GM12878 (cell line): ENCODE data around the gene AGAP1. TPM values are rescaled to one million over a fixed set of nuclear protein-coding genes. Genes with fewer than 3 reads are reported as not detected.

Source experiments
- ATAC-seq: fragments of 200-7000 bp; cut with Tn5 transposase; 3 replicates; pipeline ENCODE4 v1.9.1; 2020; ENCODE audit warnings: mild to moderate bottlenecking, moderate library complexity
- BruUV-seq: library from RNA; stranded (reverse); fragments of 400-500 nt; replicated peaks from 2 replicates; lab custom pipeline; 2021; lab: Mats Ljungman, UMichigan
- CTCF ChIA-PET: fragments of 300-600 bp; sonication (Branson Sonifier 250); formaldehyde crosslinking; extraction: SDS; loops from one replicate; lab custom pipeline; 2021; ENCODE audit warnings: inconsistent platforms; lab: Yijun Ruan, JAX
- POLR2A ChIA-PET: fragments of 350-600 bp; formaldehyde crosslinking; extraction: SDS; loops from one replicate; lab custom pipeline; 2021; ENCODE audit warnings: inconsistent platforms; lab: Charles Lee
- RAD21 ChIA-PET: fragments of 300-600 bp; sonication (Branson Sonifier 250); formaldehyde crosslinking; loops from one replicate; lab custom pipeline; 2023; ENCODE audit warnings: antibody characterized with exemption; ENCODE audit not compliant: unreplicated experiment; lab: Charles Lee
- SMC1A ChIA-PET: fragments of 300-600 bp; sonication (Branson Sonifier 250); formaldehyde crosslinking; loops from one replicate; lab custom pipeline; 2023; ENCODE audit not compliant: unreplicated experiment, uncharacterized antibody; lab: Charles Lee
- DNase-seq: peaks from one replicate; pipeline ENCODE4 v3.0.0-alpha.2; 2011; ENCODE audit warnings: low read depth, low spot score
- FAIRE-seq: peaks from 3 replicates; lab custom pipeline; 2011; peaks lifted over from hg19 to GRCh38; lab: Jason Lieb, UNC
- H2AFZ ChIP-seq: 2 replicates; pipeline ENCODE4 v1.6.0; 2011; ENCODE audit warnings: low read depth, low read length, control low read depth; ENCODE audit not compliant: control insufficient read depth
- H3K27ac ChIP-seq: 2 replicates; pipeline ENCODE4 v1.5.1; 2011; ENCODE audit warnings: control low read depth; ENCODE audit not compliant: control insufficient read depth, insufficient read depth
- H3K27me3 ChIP-seq, 2 experiments: replicated peaks in 1 of 2; 2 replicates each; pipeline versions ENCODE4 v1.6.0 to v1.6.1; 2011; ENCODE audit warnings: low read length in 1 of 2; ENCODE audit not compliant: control insufficient read depth in 2 of 2, insufficient read depth in 2 of 2
- H3K36me3 ChIP-seq, 2 experiments: 2 replicates each; pipeline ENCODE4 v1.5.1; 2011; ENCODE audit warnings: low read length in 1 of 2; ENCODE audit not compliant: control insufficient read depth in 2 of 2, insufficient read depth in 2 of 2
- H3K4me1 ChIP-seq: 2 replicates; pipeline ENCODE4 v1.6.1; 2011; ENCODE audit warnings: mild to moderate bottlenecking, low read length, moderate library complexity, mixed read lengths; ENCODE audit not compliant: control insufficient read depth, insufficient read depth
- H3K4me2 ChIP-seq: 2 replicates; pipeline ENCODE4 v1.6.0; 2011; ENCODE audit warnings: control low read depth; ENCODE audit not compliant: control insufficient read depth, insufficient read depth
- H3K4me3 ChIP-seq: fragments of 200-600 bp; sonication (generic); 2 replicates; pipeline ENCODE4 v1.5.1; 2016
- H3K79me2 ChIP-seq: 2 replicates; pipeline ENCODE4 v1.6.0; 2011; ENCODE audit warnings: low read length; ENCODE audit not compliant: control insufficient read depth, insufficient read depth
- H3K9ac ChIP-seq: 2 replicates; pipeline ENCODE4 v1.8.0; 2011; ENCODE audit warnings: low read length, control low read depth, mixed read lengths; ENCODE audit not compliant: control insufficient read depth, insufficient read depth
- H3K9me3 ChIP-seq: replicated peaks from 3 replicates; pipeline ENCODE4 v1.5.1; 2011; ENCODE audit warnings: mild to moderate bottlenecking, low read length; ENCODE audit not compliant: control insufficient read depth, insufficient read depth
- H4K20me1 ChIP-seq: 2 replicates; pipeline ENCODE4 v1.6.0; 2011; ENCODE audit not compliant: control insufficient read depth, insufficient read depth
- ASH2L ChIP-seq: fragments of 300-600, 200-600 bp; sonication (generic); IDR thresholded peaks from 2 replicates; pipeline ENCODE4 v1.6.1; 2017; ENCODE audit warnings: low read depth, mild to moderate bottlenecking, borderline replicate concordance
- CREM ChIP-seq: IDR thresholded peaks from 2 replicates; pipeline ENCODE4 v1.6.1; 2014; ENCODE audit warnings: antibody characterized with exemption, low read depth
- EGR1 ChIP-seq, 2 experiments: IDR thresholded peaks; 1 replicate in 1 of 2; 2 replicates in 1 of 2; pipeline ENCODE4 v1.6.1; 2011 to 2012; ENCODE audit warnings: low read depth in 2 of 2, low read length in 2 of 2, borderline replicate concordance in 1 of 2, mild to moderate bottlenecking in 1 of 2, moderate library complexity in 1 of 2
- ETV6 ChIP-seq, 2 experiments: fragments of 450-650 bp in 1 of 2; IDR thresholded peaks in 1 of 2; conservative IDR thresholded peaks in 1 of 2; 2 replicates each; pipeline ENCODE4 v1.6.1; 2014; ENCODE audit warnings: antibody characterized with exemption in 1 of 2, borderline replicate concordance in 1 of 2, low read depth in 1 of 2, mild to moderate bottlenecking in 1 of 2, moderate library complexity in 1 of 2
- JUND ChIP-seq: IDR thresholded peaks from 2 replicates; pipeline ENCODE4 v1.6.1; 2012; ENCODE audit warnings: low read depth, mild to moderate bottlenecking, low read length, improper control_type of control experiment, moderate library complexity
- MTA3 ChIP-seq: IDR thresholded peaks from 2 replicates; pipeline ENCODE4 v1.6.1; 2012; ENCODE audit warnings: low read length, inconsistent platforms, borderline replicate concordance
- NFYB ChIP-seq: IDR thresholded peaks from 2 replicates; pipeline ENCODE4 v1.6.1; 2011; ENCODE audit warnings: low read depth, mild to moderate bottlenecking, low read length, improper control_type of control experiment, moderate library complexity; ENCODE audit not compliant: insufficient read depth
- NR2C1 ChIP-seq: fragments of 450-650 bp; IDR thresholded peaks from 2 replicates; pipeline ENCODE4 v1.6.1; 2017; ENCODE audit warnings: antibody characterized with exemption, mild to moderate bottlenecking, moderate library complexity
- NR2C2 ChIP-seq: IDR thresholded peaks from 2 replicates; pipeline ENCODE4 v1.6.1; 2011; ENCODE audit warnings: borderline replicate concordance, low read depth; ENCODE audit not compliant: control insufficient read depth, insufficient read length
- NRF1 ChIP-seq: conservative IDR thresholded peaks from 2 replicates; pipeline ENCODE4 v1.6.1; 2011; ENCODE audit warnings: mild to moderate bottlenecking, low read depth, low read length, improper control_type of control experiment
- POU2F2 ChIP-seq: IDR thresholded peaks from 3 replicates; pipeline ENCODE4 v1.6.1; 2011; ENCODE audit warnings: low read depth, mild to moderate bottlenecking, low read length, borderline replicate concordance
- RB1 ChIP-seq: fragments of 450-650 bp; formaldehyde crosslinking; IDR thresholded peaks from 2 replicates; pipeline ENCODE4 v1.6.1; 2017; ENCODE audit warnings: mild to moderate bottlenecking, borderline replicate concordance
- SP1 ChIP-seq: IDR thresholded peaks from one replicate; pipeline ENCODE4 v1.6.1; 2011; ENCODE audit warnings: low read depth, low read length
- STAT3 ChIP-seq: IDR thresholded peaks from 2 replicates; pipeline ENCODE4 v1.6.1; 2011; ENCODE audit warnings: low read depth, low read length, improper control_type of control experiment
- SUZ12 ChIP-seq: fragments of 200-600 bp; sonication (generic); IDR thresholded peaks from one replicate; pipeline ENCODE4 v1.6.1; 2018; ENCODE audit warnings: antibody characterized with exemption, mild to moderate bottlenecking; ENCODE audit not compliant: unreplicated experiment
- YY1 ChIP-seq: IDR thresholded peaks from 2 replicates; pipeline ENCODE4 v1.6.1; 2011; ENCODE audit warnings: low read depth, mild to moderate bottlenecking, low read length
- ZNF24 ChIP-seq: fragments of 450-650 bp; IDR thresholded peaks from 2 replicates; pipeline ENCODE4 v1.6.1; 2017; ENCODE audit warnings: antibody characterized with exemption, mild to moderate bottlenecking
- ZNF274 ChIP-seq: IDR thresholded peaks from one replicate; pipeline ENCODE4 v1.8.0; 2011; ENCODE audit not compliant: insufficient read length, insufficient read depth
- ZNF622 ChIP-seq: fragments of 450-650 bp; IDR thresholded peaks from 2 replicates; pipeline ENCODE4 v1.6.1; 2017; ENCODE audit warnings: mild to moderate bottlenecking, inconsistent platforms
- WGBS: methylation state at CpG from one replicate; pipeline ENCODE4 v1.1.6; 2016; ENCODE audit warnings: low lambda C conversion rate; ENCODE audit not compliant: insufficient replicate concordance, insufficient coverage; ENCODE audit errors: missing lambda C conversion rate; 5-methylcytosine and 5-hydroxymethylcytosine counted together
- in situ Hi-C: fragments of 300-500 bp; cut with MboI; formaldehyde crosslinking; loops from 9 replicates; pipeline ENCODE4 v1.14.3; 2018; ENCODE audit warnings: mixed read lengths
- intact Hi-C: fragments of 100-400 bp; cut with micrococcal nuclease; formaldehyde crosslinking; loops from one replicate; pipeline ENCODE4 v1.14.2; 2022; ENCODE audit not compliant: unreplicated experiment
- polyA plus RNA-seq, 11 experiments: library from polyadenylated mRNA; depleted of rRNA in 4 of 11; unstranded in 6 of 11; stranded (reverse) in 5 of 11; fragments of >200 nt; fragmentation: Nextera tagmentation in 4 of 11; fragmentation: Illumina TruSeq in 1 of 11; extraction: Ambion mirVana in 4 of 11; extraction: Trizol in 1 of 11; gene quantifications; 1 replicate in 1 of 11; 2 replicates in 10 of 11; pipeline versions ENCODE4 v1.2.1 to v1.2.3, GENCODE V29; 2011 to 2016; ENCODE audit warnings: inconsistent platforms in 2 of 11, missing spikeins in 2 of 11, low read depth in 1 of 11
- total RNA-seq, 4 experiments: library from RNA; depleted of rRNA in 3 of 4; stranded (reverse); fragments of >200 nt in 3 of 4; fragmentation: Illumina TruSeq in 1 of 4; extraction: Trizol in 1 of 4; gene quantifications; 2 replicates each; pipeline versions ENCODE4 v1.2.1 to v1.2.3, GENCODE V29; 2013 to 2021
- TF ChIP-seq, protein P1 (sequence below): fragments of 150-350 bp; IDR thresholded peaks from 2 replicates; pipeline ENCODE4 v1.6.1; 2014; ENCODE audit warnings: mild to moderate bottlenecking, low read depth, low read length

The AGAP1 gene
- total and polyA plus RNA-seq, 10 of the 15 experiments (the other 5 are each of a cell fraction or from before 2014, with no cell fraction given) = 0.05 to 0.15 (median 0.06) TPM; not detected in 7

- 59% methylated on average over 7 of the region's 7 CpGs for WGBS
- in situ Hi-C loops (no loop called here), intact Hi-C loops (no loop called here)
- Histone ChIP-seq H3K9ac (no peak overlapping the region), H3K4me3 (no peak overlapping the region), H3K27ac (no peak overlapping the region), H3K9me3 (no peaks in the 10 kb centered on the region), H3K4me2 (no peak overlapping the region), H3K27me3 (no peaks in the 10 kb centered on the region), H3K79me2 (no peaks in the 10 kb centered on the region), H3K4me1 (no peaks in the 10 kb centered on the region), H3K36me3 (no peaks in the 10 kb centered on the region), H4K20me1 (no peaks in the 10 kb centered on the region), H2AFZ (no peak overlapping the region)
- POLR2A ChIA-PET = no interaction called here
- ATAC-seq (no peak), DNase-seq (no peak), FAIRE-seq (no peak)
- SMC1A ChIA-PET = no interaction called here
- no peak for TF ChIP-seq ETV6 (conservative IDR thresholded peaks at IDR 0.05 in 1 of 2, IDR thresholded peaks at IDR 0.05 in 1 of 2; ENCODE audit: borderline replicate concordance in 1 of 2, low read depth in 1 of 2)
- TF ChIP-seq SP1 = no peak
- TF ChIP-seq SUZ12 = no peak
- RAD21 ChIA-PET = no interaction called here
- no TSS peak for BruUV-seq
- CTCF ChIA-PET = no interaction called here
These were observed 43.3 kb downstream of the AGAP1 start for GRCh38 chr2:235537186-235537585.

DNA sequence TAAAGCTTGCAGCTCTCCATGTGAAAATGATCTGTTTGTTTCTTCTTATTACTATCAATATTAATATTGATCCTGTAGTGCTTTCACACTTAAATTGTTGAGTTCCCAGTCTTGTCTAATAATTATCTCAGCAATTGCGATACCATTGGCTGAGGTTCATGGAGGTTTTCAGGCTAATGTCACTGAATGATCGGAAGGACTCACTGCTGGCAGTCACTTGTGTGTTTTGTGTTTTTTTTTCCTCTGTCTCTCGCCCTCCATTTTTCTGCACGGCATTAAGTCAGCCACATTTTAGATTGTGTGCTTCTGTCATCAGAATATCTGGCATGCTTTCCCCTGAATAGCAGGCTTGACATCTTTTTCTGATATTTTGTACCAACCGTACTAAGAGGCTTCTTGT is 43.7 kb downstream of the AGAP1 start:
- intact Hi-C loops = no loop called here
- H3K4me3 ChIP-seq = no peak overlapping the region
- FAIRE-seq = no peak
- TF ChIP-seq STAT3 (no peak), JUND (no peak), NRF1 (no peak), ZNF622 (no peak), CREM (no peak), ZNF274 (no peak), NFYB (no peak), ASH2L (no peak), ZNF24 (no peak), NR2C2 (no peak), RB1 (no peak), EGR1 (IDR thresholded peaks at IDR 0.05; ENCODE audit: borderline replicate concordance in 1 of 2, low read depth in 2 of 2, low read length in 2 of 2) (no peak), NR2C1 (no peak), YY1 (no peak), MTA3 (no peak), POU2F2 (no peak)
- TF ChIP-seq, protein P1, sequence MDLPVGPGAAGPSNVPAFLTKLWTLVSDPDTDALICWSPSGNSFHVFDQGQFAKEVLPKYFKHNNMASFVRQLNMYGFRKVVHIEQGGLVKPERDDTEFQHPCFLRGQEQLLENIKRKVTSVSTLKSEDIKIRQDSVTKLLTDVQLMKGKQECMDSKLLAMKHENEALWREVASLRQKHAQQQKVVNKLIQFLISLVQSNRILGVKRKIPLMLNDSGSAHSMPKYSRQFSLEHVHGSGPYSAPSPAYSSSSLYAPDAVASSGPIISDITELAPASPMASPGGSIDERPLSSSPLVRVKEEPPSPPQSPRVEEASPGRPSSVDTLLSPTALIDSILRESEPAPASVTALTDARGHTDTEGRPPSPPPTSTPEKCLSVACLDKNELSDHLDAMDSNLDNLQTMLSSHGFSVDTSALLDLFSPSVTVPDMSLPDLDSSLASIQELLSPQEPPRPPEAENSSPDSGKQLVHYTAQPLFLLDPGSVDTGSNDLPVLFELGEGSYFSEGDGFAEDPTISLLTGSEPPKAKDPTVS = no peak

More for the DNA sequence above, 43.7 kb downstream of the AGAP1 start:
- BruUV-seq = no TSS peak
- POLR2A ChIA-PET = no interaction called here
- no peak overlapping the region for H2AFZ ChIP-seq
- ATAC-seq (no peak), DNase-seq (no peak)
- CTCF ChIA-PET = no interaction called here
- no peak overlapping the region for H3K4me2 ChIP-seq
- no peak overlapping the region for H3K9ac ChIP-seq
- H3K4me1 ChIP-seq = no peaks in the 10 kb centered on the region
- RAD21 ChIA-PET = no interaction called here
- no peaks in the 10 kb centered on the region for H3K9me3 ChIP-seq
- no peaks in the 10 kb centered on the region for H4K20me1 ChIP-seq
- no peaks in the 10 kb centered on the region for H3K27me3 ChIP-seq
- 50% methylated on average over 5 of the region's 5 CpGs for WGBS
- H3K36me3 ChIP-seq = no peaks in the 10 kb centered on the region
- no peaks in the 10 kb centered on the region for H3K79me2 ChIP-seq
- SMC1A ChIA-PET = no interaction called here
- in situ Hi-C loops = no loop called here
- no peak overlapping the region for H3K27ac ChIP-seq
